Measurements from ENCODE around the gene RAB36.
"Not testable (repeated sequence)": the region's sequence is repeated elsewhere in the genome, so short reads cannot be mapped to it uniquely, and the experiment has no call there.

RAB36 gene

DNA sequence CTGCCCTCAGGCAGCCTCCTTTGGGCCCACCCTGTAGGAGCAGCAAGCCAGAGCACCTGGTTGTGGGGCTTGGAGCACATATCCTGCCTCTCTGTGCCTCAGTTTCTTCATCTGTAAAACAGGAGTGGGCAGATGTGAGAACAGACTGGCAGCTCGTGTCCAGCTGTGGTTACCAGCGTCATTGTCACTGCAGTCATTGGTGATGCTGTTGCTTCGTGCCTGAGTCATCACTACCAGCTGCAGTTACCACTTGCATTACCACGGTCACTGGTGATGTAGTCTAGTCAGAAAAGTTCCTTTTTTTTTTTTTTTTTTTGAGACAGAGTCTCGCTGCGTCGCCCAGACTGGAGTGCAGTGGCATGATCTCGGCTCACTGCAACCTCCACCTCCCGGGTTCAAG is 23.9 kb upstream of the RAB36 start:
- peak; percentile 68 for DNase-seq

DNA sequence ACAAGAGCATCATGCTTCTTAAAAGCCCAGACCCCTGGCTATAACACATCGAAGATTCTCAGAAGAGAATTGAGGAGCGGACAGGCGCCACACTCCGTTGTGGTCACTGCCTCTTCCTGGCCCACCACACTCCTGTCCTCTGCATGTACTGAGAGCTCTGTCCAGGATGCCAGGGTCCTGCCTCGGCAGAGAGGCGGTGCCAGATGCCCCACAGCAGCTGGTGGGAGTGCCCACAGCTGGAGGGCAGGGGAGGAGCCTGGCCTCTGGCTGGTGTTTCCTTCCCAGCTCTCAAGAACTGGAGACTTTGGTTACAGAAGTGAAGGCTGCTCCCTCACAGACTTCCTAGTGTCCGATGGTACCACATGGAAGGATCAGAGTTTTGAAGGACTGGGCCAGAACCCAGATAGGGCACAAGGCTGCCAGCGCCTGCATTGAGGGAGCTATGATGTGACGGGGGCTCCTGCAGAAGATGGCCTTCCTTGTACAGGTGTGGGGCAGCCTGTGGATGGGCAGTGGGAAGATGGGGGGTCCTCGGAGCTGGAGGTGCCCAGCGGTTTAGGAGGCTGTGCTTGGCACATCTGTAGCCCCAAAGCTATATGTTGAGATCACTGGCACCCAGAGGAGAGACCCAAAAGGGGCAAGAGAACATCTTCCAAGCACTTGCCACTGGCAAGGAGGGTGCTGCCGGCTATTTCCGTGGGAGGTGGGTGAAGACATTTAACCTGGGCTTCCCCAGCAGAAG is 22.9 kb upstream of the RAB36 start:
- DNase-seq = no peak

DNA sequence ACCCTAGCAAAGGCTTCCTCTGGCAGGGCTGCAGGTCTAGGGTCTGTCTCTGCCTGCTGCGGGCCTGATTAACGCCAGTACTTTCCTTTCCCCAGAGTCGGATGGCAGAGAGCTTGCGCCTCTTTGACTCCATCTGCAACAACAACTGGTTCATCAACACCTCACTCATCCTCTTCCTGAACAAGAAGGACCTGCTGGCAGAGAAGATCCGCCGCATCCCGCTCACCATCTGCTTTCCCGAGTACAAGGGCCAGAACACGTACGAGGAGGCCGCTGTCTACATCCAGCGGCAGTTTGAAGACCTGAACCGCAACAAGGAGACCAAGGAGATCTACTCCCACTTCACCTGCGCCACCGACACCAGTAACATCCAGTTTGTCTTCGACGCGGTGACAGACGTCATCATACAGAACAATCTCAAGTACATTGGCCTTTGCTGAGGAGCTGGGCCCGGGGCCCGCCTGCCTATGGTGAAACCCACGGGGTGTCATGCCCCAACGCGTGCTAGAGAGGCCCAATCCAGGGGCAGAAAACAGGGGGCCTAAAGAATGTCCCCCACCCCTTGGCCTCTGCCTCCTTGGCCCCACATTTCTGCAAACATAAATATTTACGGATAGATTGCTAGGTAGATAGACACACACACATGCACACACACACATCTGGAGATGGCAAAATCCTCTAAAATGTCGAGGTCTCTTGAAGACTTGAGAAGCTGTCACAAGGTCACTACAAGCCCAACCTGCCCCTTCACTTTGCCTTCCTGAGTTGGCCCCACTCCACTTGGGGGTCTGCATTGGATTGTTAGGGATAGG is 22.1 kb upstream of the RAB36 start:
- no peak for DNase-seq

DNA sequence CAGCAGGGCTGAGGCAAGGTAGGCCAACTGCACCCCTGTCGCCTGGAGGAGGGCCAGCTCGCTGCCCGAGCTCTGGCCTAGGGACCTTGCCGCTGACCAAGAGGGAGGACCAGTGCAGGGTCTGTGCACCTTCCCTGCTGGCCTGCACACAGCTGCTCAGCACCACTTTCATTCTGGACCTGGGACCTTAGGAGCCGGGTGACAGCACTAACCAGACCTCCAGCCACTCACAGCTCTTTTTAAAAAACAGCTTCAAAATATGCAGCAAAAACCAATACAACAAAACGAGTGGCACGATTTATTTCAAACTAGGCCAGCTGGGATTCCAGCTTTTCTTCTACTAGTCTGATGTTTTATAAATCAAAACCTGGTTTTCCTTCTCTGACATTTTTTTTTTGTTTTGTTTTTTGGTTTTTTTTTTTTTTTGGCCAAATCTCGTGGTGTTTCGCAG is 21.4 kb upstream of the RAB36 start:
- DNase-seq = no peak

DNA sequence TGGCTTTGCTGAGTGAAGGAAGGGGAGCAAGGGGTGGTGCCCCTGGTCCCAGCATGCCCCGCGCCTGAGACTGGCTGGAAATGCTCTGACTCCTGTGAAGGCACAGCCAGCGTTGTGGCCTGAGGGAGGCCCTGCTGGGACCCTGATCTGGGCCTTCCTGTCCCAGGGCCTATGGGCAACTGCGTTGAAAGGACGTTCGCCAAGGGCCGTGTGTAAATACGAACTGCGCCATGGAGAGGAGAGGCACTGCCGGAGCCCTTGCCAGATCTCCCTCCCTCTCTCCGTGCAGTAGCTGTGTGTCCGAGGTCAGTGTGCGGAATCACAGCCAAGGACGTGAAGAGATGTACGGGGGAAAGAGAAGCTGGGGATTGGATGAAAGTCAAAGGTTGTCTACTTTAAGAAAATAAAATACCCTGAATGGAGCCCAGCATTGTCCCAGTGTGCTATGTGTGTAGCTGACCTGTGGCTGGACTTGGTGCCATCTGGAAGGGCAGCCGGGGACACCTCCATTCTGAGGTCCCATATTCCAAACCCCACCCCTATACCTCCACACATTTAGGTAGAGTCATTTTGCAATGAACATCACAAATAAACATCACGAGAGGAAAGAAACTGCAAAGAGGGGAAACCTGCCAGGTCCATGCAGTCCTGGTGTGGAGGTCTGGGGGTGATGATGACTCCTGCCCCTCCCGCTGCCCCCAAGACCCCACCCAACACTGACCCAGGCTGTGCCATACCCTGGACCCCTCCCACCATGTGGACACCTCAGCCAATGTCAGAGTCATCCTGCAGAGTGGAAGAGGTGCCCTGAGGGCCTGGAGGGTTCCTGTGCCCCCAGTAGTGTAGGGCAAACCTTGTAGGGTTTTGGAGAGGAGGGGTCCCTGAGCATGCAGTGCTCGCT is 20.4 kb upstream of the RAB36 start:
- no peak for DNase-seq

DNA sequence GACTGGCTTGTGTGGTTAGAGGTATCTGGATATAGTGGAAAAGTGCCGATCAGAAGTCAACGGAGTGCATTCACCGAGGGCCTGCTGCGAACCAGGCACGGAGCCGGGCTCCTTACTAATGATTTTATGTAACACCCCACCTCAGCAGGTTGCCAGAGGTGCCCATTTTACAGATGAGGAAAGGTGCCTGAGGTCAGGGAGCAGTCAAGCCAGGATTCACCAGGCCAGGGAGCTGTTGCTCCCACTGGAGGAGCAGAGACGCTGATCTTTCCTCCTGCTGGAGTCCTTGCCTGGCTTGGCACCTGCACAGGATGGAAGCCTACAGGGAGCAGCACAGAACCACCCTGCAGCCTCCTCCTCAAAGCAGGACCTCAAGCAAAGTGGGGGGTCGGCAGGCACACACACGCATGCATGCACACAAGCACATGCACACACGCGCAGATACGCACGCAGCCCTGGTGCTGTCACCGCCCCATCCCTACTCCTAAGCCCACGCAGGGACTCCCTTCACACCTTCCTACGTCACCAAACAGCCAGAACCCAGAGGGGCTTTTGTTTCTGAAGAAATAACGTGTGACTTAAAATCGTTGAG is 19.7 kb upstream of the RAB36 start:
- no peak for DNase-seq

DNA sequence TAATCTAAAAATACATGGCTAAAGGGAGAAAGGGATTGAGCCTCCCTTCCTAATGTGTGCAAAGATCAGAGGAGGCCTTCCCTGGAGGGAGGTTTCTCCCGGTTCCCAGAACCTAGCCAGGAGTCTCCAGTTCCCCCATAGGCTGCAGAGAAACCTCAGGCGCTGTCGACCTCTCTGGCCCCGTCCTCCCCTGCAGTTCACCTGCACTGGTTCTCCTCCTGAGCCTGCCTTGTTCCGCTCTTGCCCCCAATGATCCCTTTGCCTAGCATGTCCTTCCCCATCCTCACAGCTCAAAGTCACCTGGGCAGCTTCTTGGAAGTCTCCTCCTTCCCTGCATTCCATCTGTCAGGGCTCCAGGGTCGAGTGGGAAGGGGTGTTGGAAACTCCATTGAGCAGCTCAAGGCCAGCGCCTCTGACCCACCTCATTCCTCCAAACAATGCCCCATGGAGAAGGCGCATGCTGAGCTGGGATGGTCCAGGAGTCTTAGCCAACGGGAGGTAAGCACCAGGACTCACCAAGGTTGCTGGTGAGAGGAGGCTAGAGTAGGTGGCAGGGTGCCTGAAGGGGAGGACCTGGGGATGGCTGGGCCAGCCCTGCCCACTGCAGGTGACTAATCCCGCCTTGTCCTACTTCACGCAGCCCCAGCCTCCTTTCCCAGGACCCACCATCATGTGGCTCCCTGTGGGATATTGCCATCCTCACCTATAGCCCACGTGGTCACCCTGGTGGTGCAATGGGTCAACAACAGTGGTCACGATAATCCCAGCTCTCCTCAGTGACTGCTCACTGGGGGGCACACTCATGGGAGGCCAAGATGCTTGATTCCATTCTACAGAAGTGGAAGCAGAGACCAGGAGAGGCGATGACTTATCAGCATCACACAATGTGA is 18.9 kb upstream of the RAB36 start:
- no peak for DNase-seq

DNA sequence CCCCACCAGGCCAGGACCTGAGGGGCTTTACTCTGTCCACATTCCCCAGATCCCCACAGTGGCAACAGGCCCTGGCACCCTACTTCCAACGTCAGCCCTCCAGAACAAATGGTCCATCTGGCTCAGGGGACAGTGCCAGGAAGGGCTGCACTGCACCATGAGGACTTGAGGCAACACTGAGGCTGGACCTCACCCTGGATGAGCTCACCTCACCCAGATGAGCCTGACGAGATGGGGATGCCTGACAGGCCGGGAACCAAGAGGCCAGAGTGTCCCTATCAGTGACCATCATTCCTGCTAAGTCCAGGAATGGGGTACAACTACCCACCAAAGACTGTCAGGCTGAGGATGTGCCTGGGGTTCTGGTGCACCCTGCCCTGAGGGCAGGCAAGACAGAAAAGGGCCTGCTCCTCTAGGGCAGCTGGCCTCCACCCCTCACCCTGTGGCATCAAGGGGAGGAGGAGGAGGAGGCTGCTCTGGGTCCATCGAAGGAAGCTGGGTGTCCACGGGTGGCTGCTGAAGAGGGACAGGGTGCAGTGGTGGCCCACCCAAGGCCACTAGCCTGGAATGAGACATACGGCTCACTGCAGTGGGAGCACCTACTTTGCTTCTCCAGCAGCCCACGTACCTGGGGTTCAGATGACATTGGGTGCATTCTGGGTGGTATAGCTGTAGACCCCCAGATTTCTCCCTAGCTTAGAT is 18.1 kb upstream of the RAB36 start:
- no peak for DNase-seq

DNA sequence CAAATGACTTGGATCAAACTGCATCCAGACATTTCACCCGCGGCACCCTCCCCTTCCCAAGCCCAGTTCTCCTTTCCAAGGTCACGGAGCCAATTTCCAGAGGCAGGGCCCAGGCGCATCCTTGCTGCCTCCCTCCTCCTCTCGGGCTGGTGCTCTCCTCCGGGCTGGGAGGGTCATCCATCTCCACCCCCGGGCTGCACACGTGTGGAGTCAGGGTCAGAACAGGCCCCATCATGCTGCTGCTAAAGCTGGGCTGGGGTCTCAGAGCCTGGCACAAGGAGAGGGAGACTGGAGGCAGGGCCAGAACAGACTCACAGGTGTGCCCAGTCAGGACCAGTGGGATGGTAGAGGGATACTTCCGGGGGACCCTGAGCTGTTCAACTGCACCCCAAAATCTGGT is 17.5 kb upstream of the RAB36 start:
- no peak for DNase-seq

DNA sequence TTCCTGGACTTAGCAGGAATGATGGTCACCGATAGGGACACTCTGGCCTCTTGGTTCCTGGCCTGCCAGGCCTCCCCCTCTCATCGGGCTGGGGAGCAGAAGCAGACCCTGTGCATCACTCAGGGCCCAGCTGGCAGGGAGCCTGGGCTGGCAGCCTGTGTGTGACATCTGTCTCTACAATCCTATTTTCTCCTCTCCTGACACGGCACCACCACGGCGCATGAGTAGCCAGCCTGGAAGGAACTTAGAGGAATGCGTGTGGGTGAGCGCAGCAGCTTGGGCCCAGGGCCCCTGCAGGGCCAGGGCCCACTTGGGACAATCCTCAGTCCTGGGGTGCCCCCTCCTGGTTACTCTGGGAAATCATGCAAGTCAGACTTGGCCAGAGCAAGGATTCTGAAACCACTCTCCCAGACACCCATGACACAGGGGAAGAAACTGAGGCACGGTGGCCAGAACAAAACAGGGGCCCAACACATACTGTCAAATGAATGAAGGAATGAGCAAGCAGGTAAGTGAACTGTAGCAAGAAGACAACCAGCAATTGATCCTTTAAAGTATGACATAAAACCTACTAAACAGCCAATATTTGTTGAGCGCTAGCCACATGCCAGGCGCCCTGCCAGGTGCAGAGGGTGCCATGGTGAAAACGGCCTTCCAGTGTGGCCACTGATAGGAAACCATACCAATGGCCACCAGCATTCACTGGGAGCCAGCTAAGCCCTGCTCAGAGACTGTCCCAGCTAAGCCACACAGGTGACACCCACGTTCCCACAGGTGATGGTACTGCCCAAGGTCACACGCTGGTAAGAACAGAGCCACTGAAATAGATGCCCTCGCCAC is 16.8 kb upstream of the RAB36 start:
- peak; percentile 62 for DNase-seq

DNA sequence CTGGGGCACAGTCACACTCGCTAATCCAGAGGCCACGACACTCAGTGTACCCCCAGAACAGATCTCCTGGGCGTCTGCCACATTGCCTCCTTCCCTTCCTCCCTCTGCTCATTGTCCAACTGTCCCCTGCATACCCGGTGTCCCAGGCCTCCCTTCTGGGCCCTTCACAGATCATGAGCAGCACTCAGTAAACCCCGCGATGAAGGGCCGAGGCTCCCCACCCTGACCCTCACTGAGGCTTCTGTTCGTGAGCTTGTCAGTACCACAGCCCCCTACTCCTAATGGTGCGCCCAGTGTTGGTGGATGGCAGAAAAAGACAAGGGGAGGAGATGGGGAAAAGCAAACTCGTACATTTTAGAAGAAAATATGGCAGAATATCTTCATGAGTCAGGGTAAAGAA is 16.1 kb upstream of the RAB36 start:
- DNase-seq = no peak

DNA sequence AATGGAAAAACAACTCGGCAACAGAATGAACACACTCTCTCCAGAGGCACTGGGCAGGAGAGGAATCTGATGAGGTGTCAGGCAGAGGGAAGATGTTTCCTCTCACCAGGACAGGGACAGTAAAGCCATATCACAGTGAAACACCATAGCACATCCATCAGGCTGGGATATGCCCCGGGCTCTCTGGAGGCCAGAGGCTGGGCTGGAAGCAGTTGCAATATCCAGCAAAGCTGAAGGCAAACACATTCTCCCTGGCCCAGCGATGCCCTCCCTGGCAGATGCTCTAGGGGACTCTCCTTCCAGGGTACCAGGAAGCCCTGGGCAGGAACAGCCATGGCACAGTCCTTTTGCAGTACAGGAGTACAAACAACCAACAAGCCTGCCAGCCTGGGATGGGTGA is 14.6 kb upstream of the RAB36 start:
- DNase-seq = no peak

DNA sequence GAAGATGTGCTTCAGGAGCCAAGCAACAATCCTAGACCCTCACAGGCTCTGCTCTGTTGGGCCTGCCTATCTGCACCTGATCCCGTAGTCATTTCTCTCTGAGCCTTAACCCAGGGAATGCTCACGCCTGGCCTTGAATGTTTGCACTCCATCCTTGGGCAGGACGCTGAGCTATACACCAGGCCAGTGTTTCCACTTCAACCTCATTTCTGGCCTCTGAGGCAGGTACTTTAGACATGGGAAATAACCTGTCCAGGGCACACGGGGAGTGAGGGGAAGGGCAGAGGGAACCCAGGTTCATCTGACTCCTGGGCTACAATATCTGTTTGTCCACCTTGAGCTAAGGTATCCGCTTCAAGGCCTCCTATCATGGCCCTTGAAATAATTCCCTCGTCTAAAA is 13.3 kb upstream of the RAB36 start:
- DNase-seq = no peak

DNA sequence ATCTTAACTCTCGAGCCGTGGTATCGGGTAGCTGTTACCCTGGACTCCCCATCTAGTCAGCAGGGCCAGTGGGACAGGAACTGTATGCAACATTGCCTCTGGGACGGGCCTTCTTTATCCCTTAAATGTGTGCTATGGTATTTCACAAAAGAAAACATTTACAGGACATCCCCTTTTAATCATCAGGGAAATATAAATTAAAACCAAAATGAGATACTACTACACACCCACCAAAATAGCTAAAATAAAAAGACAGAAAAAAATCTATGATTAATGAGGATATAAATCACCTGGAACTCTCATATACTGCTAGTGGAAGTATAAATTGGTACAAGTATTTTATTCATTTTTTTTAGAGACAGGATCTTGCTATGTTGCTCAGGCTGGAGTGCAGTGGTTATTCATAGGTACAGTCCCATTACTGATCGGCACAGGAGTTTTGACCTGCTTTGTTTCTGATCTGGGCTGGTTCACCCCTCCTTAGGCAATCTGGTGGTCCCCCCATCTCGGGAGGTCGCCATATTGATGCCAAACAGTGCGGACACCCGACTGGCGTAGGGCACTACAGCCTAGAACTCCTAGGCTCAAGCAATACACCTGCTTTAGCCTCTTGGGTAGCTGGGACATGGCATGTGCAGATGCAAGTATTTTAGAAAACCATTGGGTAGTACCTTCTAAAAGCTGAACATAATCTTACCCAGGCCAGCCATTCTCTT is 12.7 kb upstream of the RAB36 start:
- no peak for DNase-seq

DNA sequence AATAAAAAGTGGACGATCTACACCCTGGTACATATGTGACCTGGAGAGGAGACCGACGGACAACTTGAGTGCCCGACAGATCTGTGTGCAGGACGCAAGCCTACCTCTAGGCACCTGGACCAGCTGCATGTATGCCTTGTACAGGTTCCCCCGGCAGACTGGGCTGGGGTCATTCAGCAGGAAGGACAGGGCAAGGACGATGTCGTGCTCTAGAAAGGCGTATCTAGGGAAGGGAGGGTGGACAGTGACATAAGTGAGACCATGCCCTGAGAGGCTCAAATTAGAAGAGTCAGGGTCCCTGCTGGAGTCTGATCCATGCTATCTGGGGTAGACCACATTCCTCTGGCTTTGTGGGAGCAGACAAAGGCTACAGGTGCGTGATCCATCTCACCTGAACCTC is 11.4 kb upstream of the RAB36 start:
- DNase-seq = no peak

DNA sequence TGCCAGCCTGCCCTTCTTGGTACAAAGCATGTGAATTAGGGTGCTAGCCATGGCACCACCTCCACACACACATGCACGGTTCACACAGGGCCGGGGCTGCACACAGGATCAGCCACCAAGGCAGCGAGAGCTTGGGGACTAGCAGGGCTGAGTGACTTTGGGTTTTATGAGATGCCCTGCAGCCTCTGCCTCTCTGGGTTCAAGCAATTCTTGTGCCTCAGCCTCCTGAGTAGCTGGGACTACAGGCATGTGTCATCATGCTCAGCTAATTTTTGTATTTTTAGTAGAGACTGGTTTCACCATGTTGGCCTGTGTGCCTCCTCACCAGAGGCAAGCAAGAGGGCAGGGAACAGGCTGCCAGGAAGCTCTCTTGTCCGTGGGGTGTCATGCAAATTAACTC is 8.3 kb upstream of the RAB36 start:
- DNase-seq = not testable (repeated sequence)

DNA sequence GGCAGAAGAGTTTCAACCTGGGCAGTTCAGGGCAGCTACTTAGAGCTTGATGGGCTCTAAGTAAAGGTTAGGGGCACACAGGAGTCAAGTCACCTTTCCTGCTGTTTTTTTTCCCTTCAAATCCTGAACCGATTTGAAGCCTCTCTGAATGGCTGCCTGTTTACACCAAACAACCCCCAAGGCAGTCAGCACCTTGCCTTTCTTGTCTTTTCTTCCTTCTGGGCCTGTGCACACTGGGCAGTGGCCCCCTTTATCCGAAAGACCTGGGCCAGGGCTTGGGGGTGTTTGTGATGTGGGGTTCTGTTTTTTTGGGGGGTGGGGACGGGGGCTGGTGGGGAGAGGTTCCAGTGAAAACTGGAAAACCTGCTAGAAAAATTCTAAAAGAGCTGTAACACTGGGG is 7.8 kb upstream of the RAB36 start:
- DNase-seq = no peak

DNA sequence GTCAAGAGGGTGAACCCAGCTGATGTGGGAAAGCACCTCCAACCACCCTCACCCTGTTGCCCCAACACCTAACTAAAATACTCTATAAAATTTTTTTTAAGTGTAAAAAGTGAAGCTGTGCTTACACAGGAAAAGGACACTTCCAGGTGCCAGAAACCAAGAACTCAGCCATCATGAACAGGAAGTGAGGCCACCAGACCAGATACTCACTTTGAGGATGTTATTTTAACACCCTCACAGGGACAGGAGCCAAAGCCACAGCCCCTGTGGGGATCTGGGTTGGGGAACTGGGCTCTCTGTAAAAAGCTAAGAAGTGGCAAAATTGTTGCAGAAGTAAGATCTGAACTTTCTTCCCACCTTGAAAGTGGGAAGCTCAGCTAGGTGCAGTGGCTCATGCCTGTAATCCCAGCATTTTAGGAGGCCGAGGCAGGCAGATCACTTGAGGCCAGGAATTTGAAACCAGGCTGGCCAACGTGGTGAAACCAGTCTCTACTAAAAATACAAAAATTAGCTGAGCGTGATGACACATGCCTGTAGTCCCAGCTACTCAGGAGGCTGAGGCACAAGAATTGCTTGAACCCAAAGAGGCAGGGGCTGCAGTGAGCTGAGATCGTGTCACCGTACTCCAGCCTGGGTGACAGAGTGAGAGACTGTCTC is 7.2 kb upstream of the RAB36 start:
- DNase-seq = peak; percentile 27

All from inflammatory macrophage treated with lipopolysaccharide for 4 hours (primary cell).